Ovary (tissue), 3 donors: ENCODE data around the gene TBC1D14.

ENCODE experiments used
- CTCF ChIP-seq, 3 donors: fragments of 450-650 bp in 2 of 3; fragments of 200-600 bp in 1 of 3; IDR thresholded peaks; one replicate each; pipeline versions ENCODE4 v1.5.1 to v1.8.0; 2016 to 2022; ENCODE audit warnings: antibody characterized with exemption in 3 of 3, mild to moderate bottlenecking in 1 of 3
- EP300 ChIP-seq: sonication (generic); formaldehyde crosslinking; IDR thresholded peaks from one replicate; pipeline ENCODE4 v1.6.1; 2017; ENCODE audit warnings: antibody characterized with exemption
- donor health status: DM: no; HTN: no; CAD: no.

- TF ChIP-seq CTCF (IDR thresholded peaks at IDR 0.05) (no peak), EP300 (no peak)
These were observed 153.7 kb downstream of the TBC1D14 start for GRCh38 chr4:7063362-7063761.
